Limb (tissue), 2 donors: ENCODE data around the gene COPS9.

Source experiments
- DNase-seq, 2 donors: peaks; one replicate each; pipeline ENCODE4 v3.0.0-alpha.2; 2016; ENCODE audit errors: extremely low spot score in 2 of 2

Gene COPS9

GRCh38 chr2:240149943-240150784 lies 14.1 kb upstream of the COPS9 start:
- peak in 1 of 2 donors; percentile 70 for DNase-seq

- DNase-seq: no peak
Measured at GRCh38 chr2:240147911-240148587, 11.9 kb upstream of the COPS9 start.

GRCh38 chr2:240147382-240147781 lies 11.3 kb upstream of the COPS9 start:
- no peak for DNase-seq

GRCh38 chr2:240146627-240147278 lies 10.6 kb upstream of the COPS9 start:
- DNase-seq: no peak

- DNase-seq: peak in 1 of 2 donors; percentile 71
Measured at GRCh38 chr2:240146141-240146561, 10.0 kb upstream of the COPS9 start.

GRCh38 chr2:240145461-240145860 lies 9.4 kb upstream of the COPS9 start:
- no peak for DNase-seq

- no peak for DNase-seq
Measured at GRCh38 chr2:240144649-240145261, 8.7 kb upstream of the COPS9 start.

- peak; percentile 56 to 91 for DNase-seq
Measured at GRCh38 chr2:240143801-240144648, 7.9 kb upstream of the COPS9 start.

- no peak for DNase-seq
Measured at GRCh38 chr2:240143276-240143675, 7.2 kb upstream of the COPS9 start.

- no peak for DNase-seq
Measured at GRCh38 chr2:240142859-240143258, 6.8 kb upstream of the COPS9 start.

- DNase-seq: no peak
Measured at GRCh38 chr2:240142256-240142775, 6.2 kb upstream of the COPS9 start.

- DNase-seq: no peak
Measured at GRCh38 chr2:240141736-240142135, 5.6 kb upstream of the COPS9 start.

- DNase-seq: peak in 1 of 2 donors; percentile 23
Measured at GRCh38 chr2:240140920-240141319, 4.8 kb upstream of the COPS9 start.

GRCh38 chr2:240140511-240140910 lies 4.4 kb upstream of the COPS9 start, which contains the start of gene OTOS:
OTOS (minus strand) TSS chr2:240140658; CDS start chr2:240140326, 332 bp downstream.
- DNase-seq: no peak

GRCh38 chr2:240139666-240140393 lies 3.7 kb upstream of the COPS9 start:
- no peak for DNase-seq

GRCh38 chr2:240139011-240139441 lies 2.9 kb upstream of the COPS9 start:
- DNase-seq: no peak

- DNase-seq: no peak
Measured at GRCh38 chr2:240138254-240138984, 2.3 kb upstream of the COPS9 start.

GRCh38 chr2:240137596-240138253 lies 1.6 kb upstream of the COPS9 start:
- no peak for DNase-seq
